HG03066 (cell line): ENCODE results near the gene ZNF431.
"Not testable (repeated sequence)": the region's sequence is repeated elsewhere in the genome, so short reads cannot be mapped to it uniquely, and the experiment has no call there.

Experiments
- ATAC-seq: cut with Tn5 transposase; IDR thresholded peaks from one replicate; pipeline ENCODE4 v1.9.1; 2021; ENCODE audit warnings: low read depth; ENCODE audit not compliant: unreplicated experiment

Gene ZNF431

DNA sequence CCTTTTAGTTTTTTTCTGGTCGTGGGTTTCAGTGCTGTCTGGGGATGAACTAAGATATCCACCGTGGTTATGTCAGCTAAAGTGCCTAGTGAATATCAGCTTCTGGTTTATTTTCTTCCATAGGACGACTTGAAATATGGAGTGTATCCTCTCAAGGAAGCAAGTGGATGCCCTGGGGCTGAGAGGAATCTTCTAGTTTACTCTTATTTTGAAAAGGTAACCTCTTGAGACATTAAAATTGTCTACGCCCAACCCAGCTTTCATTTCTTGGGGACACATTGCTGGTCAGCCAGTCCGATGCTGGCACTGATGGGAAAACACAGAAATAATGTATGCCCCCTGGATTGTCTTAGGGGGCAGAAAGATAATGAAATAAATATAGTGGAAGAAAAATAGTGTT lies 1.6 kb downstream of the ZNF431 start:
- no peak for ATAC-seq

DNA sequence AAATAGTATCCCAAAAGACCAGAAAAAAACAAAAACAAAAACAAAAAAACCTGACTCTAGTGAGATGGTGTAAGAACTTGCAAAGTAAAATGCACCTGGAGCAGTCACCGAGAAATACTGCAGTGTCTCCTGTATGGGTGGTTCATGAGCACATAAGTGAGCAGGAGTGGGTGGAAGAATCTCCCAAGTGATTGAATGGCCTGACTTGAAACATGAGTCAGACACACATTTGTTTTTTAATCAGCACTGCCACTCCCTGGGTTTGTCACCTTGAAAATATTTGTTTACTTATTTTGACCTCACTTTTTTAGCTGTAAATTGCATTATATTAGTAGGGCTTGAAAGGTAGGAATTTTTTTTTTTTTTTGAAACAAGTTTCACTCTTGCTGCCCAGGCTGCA lies 2.0 kb downstream of the ZNF431 start:
- ATAC-seq = no peak

DNA sequence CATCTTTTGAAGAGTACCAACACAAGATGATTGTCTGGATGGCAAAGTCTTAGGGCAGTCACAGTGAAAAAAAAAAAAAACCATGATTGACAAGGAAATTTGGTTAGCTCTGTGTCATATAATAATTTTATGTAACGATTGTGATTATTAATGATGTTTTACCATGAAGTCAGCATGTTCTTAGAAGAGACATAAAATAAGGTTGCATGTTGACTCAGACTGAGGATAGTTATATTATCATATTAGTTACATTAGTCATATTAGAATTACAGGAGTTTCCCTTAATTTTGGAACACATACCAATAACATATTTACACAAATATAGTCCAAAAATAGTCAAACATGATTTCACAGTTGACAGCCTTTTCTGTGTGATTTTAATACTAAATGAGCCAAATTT lies 5.7 kb downstream of the ZNF431 start:
- ATAC-seq = no peak

DNA sequence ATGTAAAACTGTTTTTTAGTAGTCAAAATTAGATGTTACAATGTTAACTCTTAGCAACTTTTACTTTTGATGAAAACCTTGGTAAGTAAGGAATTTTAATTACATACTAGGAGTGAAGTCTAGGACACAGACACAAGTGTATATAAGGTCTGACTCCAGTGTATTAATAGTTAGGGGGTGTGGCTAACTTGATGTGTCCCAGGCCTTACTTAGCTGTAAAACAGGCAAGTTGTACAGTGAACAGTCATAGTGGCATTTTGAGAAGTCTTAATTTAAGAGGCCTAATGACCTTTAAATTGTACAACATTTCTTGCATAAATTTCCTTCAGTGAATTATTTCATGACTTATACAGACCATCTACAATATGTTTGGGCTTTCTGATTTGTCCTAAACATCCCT lies 6.8 kb downstream of the ZNF431 start:
- no peak for ATAC-seq

DNA sequence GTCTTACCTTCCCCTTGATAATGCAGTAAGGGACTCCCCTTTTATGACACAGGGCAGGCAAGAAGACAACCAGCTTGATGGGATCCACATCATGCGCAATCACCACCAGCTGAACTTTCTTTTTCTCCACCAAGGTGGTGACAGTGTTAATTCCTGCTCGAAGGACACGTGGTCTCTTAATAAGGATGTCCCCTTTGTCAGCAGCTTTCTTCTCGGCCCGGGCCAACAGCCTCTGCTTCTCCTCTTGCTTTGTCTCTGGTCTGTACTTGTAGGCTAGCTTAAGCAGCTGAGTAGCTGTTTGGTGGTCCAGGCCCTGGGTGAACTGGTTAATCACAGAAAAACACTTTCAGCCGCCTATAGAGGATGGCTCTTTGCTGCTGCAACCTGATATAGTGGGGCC lies 8.0 kb downstream of the ZNF431 start:
- no peak for ATAC-seq

DNA sequence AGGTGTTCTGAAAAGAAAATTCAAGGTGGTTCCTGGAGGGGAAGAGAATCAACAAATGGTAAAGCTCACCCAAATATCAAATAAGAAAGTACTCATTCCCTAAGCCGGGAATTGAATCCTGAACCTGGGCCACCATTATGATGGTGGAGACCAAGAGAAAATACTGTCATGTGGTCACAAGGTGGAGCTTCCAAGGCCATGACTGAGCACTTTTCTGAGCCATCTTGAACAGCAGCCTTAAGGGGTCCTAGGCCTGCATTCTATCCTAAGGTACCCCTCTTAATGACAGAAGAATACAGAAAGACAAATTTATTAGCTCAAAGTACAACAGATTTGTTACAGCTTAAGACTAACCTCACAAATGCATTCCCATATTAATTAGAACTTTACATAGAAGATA lies 9.6 kb downstream of the ZNF431 start:
- no peak for ATAC-seq

DNA sequence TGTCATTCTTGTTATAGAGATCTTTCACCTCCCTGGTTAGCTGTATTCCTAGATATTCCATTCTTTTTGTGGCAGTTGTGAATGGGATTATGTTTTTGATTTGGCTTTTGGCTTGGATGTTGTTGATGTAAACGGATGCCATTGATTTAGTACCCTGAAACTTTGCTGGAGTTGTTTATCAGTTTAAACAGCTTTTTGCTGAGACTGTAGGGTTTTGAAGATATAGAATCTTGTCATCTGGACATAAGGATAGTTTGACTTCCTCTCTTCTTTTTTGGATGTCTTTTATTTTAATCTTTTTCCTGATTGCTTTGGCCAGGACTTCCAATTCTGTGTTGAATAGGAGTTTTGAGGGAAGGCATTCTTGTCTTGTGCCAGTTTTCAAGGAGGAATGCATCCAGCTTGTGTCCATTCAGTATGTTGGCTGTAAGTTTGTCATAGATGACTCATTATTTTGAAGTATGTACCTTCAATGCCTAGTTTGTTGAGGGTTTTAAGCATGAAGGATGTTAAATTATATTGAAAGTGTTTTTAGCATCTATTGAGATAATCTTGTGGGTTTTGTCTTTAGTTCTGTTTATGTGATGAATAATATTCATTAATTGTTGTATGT lies 16.8 kb downstream of the ZNF431 start:
- no peak for ATAC-seq

DNA sequence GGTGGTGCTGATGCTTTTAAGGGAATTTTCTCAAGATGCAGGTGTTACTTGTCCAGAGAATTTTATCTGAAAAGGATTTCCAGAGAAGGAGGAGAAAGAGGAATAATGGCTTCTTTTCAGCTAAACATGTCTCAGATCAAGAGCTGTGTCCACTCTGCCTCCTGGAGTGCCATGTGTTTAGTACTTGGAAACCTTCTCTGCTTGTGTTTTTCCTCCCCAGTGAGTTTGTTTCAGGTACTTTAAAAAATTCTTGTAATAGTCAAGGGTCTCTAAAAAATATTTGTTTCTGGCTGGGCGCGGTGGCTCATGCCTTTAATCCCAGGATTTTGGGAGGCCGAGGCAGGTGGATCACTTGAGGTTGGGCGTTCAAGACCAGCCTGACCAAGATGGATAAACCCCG lies 22.7 kb downstream of the ZNF431 start:
- no peak for ATAC-seq

DNA sequence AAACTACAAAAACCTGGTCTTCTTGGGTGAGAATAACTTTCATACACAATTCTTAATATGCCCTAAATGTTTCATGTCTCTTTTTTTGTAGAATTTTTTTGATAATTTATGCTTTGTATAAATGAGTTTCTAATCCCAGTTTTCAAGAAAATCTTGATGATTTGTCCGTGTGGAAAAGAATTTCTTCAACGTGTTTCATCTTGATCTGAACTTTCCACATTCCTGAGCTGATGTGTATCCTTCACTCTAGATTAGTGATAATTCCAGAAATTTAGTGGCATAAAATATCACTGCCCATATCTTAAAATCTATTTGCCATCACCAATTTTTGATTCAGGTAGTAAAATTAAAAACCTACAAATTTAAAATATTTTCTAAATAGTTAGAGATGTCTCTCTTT lies 24.6 kb downstream of the ZNF431 start:
- no peak for ATAC-seq

DNA sequence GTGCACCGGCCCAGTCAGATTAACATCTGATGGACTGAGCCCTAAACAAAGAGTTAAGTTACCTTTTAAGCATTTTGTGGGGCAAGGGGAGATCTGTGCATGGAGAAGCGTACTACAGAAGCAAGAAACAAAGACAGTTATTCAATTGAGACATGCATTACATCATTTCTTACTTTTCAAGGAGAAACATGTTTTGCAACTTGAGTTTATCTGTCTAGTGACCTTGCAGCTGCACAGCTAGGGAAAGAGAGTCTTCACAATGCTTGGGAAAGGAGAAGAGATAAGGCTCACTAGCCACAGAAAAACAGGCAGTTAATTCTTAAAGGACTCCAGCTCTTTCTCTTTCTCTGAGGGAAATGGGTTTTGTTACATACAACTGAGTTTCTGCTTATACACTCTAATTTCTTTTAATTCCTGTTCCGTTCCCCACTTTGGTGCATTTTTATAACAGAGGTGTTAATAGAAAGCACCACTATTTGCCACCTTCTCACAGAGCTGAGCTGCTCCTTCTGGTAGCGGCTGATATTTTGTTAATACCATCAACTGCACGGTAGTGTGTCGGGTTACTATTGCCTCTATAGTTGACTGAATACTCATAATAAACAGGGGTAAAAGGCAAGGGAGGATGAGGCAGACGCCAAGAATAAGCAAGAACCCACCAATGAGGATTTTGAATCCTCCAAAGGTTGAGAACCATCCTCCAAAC lies 55.9 kb downstream of the ZNF431 start:
- no peak for ATAC-seq

DNA sequence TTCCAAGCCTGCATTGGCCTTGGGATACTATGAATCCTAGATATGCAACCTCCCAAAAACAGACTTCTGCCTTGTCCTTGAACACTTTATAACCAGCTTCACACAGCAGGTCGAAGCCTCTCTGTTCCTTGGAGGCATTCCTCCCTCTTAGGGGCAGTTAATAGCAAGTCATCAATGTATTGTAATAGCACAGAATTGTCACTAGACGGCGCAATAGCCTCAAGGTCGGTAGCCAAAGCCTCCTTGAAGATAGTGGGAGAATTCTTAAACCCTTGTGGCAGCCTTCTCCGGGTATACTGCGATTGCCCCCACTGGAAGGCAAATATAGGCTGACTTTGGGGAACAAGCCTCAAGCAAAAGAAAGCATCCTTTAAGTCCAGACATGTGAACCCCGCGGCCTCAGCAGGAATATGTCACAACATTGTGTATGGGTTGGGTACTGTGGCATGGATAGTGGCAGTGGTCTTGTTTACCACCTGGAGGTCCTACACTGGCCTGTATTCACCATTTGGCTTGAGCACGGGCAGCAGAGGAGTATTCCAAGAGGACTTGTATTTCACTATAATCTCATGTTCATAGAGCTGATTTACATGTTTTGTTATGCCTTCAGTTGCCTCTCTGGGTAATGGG lies 61.1 kb downstream of the ZNF431 start:
- ATAC-seq = no peak

DNA sequence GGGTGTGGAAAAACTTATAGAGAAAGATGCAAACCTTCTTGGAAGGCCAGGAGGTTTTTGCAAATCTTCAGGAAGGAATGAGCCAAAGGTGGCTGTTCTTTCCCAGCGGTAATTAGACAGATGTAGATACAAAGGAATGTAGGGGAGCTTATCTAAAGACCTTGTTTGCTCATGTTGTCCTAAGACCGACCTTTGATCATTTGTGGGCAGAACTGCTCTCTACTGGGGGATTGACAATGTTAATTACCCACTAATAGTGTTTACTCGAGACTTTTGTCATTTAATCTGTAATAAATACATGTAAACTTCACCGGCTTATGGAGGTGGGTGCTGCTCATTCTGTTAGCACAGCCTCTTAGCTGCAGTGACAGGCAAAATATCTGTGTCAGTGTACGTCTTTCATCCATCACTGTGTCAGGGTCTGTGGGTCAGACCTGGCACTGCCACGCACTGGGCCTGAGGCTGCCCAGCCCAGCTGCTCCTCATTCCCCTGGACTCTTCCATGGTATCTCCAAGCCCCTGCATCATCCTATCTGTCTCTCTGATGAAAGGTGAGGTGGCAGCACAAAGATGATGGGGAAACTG lies 68.3 kb downstream of the ZNF431 start:
- no peak for ATAC-seq

DNA sequence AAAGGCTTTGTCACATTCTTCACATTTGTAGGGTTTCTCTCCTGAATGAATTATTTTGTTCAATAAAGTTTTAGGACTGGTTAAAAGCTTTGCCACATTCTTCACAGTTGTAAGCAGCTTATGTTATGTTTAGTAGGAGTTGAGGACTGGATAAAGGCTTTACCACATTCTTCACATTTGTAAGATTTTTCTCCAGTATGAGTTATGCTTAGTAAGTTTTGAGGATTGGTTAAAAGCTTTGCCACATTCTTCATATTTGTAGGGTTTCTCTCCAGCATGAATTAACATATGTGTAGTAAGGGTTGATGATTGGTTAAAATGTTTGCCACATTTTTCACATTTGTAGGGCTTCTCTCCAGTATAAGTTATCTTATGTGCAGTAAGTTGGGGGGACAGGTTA lies 79.9 kb downstream of the ZNF431 start:
- ATAC-seq = no peak

DNA sequence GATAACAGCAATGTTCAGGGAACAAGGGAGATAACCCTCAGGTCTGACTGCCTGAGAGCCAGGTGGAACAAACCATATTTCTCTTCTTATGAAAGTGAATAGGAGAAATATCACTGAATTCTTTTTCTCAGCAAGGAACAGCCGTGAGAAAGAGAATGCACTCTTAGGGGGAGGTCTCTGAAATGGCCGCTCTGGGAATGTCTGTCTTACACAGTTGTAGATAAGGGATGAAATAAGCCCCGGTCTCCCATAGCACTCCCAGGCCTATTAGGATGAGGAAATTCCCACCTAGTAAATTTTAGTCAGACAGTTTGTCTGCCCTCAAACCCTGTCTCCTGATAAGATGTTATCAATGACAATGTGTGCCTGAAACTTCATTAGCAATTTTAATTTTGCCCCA lies 88.1 kb downstream of the ZNF431 start:
- not testable (repeated sequence) for ATAC-seq

DNA sequence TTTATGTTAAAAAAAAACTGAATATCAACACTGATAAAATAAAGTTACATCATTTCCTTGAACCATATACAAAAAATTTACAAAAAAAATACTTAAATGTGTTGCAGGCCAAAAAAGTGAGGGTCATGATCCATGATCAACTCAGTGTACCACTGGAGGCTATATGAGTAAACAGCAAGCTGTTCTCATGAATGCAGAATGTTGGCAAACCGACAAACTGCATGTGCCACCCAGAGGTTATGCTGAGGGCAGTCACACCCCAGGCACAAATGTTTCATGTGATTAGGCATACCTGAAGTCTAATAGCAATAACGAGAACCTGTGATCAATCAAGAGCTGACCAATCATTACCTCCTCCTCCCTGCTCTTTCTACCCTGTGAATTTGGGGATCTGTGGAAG lies 91.9 kb downstream of the ZNF431 start:
- ATAC-seq = no peak

DNA sequence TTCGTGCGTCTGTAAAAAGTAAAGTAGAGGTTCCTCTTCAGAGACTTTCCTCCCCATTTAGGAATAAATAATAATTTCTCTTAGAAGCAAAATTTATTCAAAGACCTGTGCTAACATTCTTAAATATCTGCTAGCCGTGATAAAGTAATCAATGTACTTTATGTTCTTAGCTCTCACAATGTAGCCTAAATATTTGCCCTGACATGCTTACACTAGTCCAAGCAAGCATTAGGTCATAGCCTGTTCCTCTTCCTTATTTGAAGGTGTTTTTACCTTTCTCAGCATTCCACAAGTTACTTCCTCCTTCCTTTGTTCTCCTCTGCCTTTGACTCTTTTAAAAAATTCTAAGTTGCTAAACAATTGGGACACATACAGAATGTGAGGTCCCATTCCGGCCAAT lies 94.9 kb downstream of the ZNF431 start:
- ATAC-seq = not testable (repeated sequence)

DNA sequence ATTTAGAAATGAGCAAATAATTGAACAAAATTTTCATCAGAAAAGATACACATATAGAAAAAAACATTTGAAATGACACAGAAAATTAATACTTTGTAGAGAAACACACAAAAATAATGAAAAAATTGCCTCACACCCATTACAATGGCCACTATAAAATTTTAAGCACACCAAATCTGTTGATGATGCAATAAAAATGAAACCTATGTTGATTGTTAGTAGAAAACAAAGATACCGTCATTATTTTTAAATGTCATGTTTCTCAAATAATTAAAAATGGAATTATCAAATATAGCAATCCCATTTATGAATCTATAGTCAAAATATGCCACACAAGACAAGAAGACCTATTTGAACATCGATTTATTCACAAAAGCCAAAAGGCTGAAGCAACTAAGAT lies 96.8 kb downstream of the ZNF431 start:
- no peak for ATAC-seq
